Fibroblast of mammary gland (primary cell): ENCODE data around the gene PROM2.

Source experiments
- DNase-seq: peaks from one replicate; pipeline ENCODE4 v3.0.0-alpha.2; 2010; ENCODE audit warnings: low read depth
- H3K4me3 ChIP-seq: 2 replicates; pipeline ENCODE4 v1.5.1; 2011; ENCODE audit warnings: low read depth, mild to moderate bottlenecking, low read length, moderate library complexity; ENCODE audit not compliant: control insufficient read depth
- CTCF ChIP-seq: conservative IDR thresholded peaks from 2 replicates; pipeline ENCODE4 v1.5.1; 2011; ENCODE audit warnings: low read depth, low read length, inconsistent platforms; ENCODE audit not compliant: control insufficient read depth, insufficient read depth

The PROM2 gene

DNA sequence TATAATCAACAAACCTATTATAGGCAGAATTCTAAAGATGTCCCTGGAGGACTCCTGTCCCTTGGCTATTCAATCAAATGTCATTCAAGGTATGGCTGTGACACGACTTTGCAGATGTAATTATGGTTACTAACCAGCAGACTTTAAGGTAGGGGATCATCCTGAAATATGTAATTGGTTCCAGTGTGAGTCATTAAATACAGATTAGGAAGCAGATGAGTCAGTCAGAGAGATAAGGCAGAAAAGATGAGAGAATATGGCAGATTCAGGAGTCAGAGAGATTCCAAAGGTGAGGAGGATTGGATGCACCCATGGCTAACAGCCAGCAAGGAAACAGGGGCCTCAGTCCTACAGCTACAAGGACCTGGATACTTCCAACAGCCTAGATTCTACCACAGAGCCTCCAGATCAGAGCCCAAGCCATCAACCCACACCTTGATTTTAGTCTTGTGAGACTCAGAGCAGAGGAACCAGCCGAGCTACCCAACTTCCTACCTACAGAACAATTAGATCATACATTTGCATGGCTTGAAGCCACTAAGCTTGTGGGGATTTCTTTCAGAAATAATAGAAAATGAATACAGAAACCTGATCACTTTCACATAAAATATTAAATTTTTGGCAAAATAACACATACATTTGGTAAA lies 11.2 kb upstream of the PROM2 start:
- no peak for TF ChIP-seq CTCF
- no peak for DNase-seq
- no peak overlapping the region for H3K4me3 ChIP-seq

- no peak for DNase-seq
Measured at GRCh38 chr2:95264624-95265023, 9.6 kb upstream of the PROM2 start.

GRCh38 chr2:95265182-95265581 lies 9.1 kb upstream of the PROM2 start:
- H3K4me3 ChIP-seq, result no peak overlapping the region
- DNase-seq, result no peak
- no peak for TF ChIP-seq CTCF

More at GRCh38 chr2:95264624-95265023, 9.6 kb upstream of the PROM2 start:
- TF ChIP-seq CTCF, result no peak
- H3K4me3 ChIP-seq, result no peak overlapping the region

DNA sequence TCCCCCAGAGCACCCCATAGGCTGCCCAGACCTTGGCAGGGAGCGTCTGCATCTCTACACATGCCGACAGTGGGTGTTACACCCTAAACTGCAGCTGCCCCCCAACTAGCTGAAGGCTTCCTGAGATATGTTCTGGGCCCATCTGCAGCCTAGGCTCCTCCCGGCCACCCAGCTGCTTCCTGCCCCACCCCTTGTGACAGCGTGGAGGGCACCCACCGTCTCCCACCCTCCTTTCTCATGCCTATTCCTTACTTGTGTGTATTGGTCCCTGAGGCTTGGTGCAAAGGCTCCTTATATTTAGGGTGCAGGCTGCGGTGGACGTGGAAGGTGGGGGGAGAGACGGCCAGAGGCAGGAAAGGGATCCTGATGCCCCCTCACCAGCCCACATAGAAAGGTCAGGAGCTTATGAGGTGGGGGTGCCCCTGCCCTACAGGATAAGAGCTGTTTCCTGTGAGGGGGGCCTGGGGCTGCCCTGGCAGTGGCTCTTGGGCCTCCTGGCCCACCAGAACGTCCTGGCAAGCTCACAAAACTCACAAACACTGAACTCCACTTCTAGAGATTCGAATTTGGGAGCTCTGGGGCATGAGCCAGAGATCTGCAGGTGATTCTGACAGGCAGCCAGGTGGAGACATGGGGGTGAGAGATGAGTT lies 7.3 kb upstream of the PROM2 start:
- TF ChIP-seq CTCF, result no peak
- no peak for DNase-seq
- no peak overlapping the region for H3K4me3 ChIP-seq

DNA sequence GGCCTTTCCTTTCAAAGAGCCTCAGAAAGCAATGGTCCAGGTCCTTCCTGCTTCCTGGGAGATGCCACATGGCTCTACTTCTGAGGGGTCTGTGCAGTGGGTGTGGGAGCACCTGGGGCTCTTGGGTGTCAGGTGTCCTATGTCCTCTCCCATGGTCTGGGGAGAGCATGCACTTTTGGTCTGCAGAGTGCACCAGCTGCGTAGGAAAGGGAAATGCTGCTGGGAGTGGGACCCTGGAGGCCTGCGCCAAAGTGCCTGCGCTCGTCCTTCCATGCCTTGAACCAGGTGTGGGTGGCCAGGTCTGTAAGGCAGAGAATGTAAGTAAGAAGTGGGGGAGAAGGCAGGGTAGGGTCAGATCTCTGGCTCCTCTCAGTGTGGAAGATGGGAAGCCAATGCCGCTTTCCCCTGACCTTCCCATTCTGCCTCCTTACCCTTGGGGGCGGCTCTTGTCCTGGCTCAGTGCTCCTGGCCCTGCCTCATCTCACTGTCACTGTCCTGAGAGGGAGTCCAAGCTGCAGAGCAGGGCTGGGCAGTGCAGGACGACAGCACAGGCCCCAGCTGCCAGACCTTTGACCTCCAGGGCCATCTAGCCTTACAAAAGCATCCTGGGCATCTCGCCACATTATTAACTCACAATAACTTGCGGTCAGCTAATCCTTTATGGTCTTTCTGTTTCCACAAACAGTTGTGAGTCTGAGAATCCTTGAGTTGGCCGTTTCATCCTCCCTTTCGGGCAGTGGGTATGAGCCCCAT lies 6.6 kb upstream of the PROM2 start:
- no peak overlapping the region for H3K4me3 ChIP-seq
- peak; percentile 58 for DNase-seq
- TF ChIP-seq CTCF, result no peak

- no peak for TF ChIP-seq CTCF
- H3K4me3 ChIP-seq, result no peak overlapping the region
- no peak for DNase-seq
Measured at GRCh38 chr2:95268211-95269035, 5.8 kb upstream of the PROM2 start.
